Astrocyte of the cerebellum (primary cell): Measurements from ENCODE around the gene AK8.

Source experiments
- DNase-seq: peaks from one replicate; pipeline ENCODE4 v3.0.0-alpha.2; 2011; ENCODE audit warnings: low read depth
- H3K4me3 ChIP-seq: 2 replicates; pipeline ENCODE4 v1.5.1; 2011; ENCODE audit warnings: mild to moderate bottlenecking, low read depth, low read length, moderate library complexity
- CTCF ChIP-seq: IDR thresholded peaks from 2 replicates; pipeline ENCODE4 v1.5.1; 2012; ENCODE audit warnings: low read length, low read depth, moderate library complexity, mild to moderate bottlenecking; ENCODE audit errors: missing control alignments
- in situ Hi-C: cut with HindIII; loops from 2 replicates; pipeline ENCODE4 v1.10.0; 2017; ENCODE audit warnings: low sequenced_read_pairs

Gene AK8

GRCh38 chr9:132811985-132812384 is 66.1 kb downstream of the AK8 start:
- TF ChIP-seq CTCF = no peak
- no peak overlapping the region for H3K4me3 ChIP-seq
- in situ Hi-C loops = no loop called here
- DNase-seq = no peak

- TF ChIP-seq CTCF = no peak
- DNase-seq = no peak
- no peak overlapping the region for H3K4me3 ChIP-seq
- in situ Hi-C loops = no loop called here
These were observed 67.8 kb downstream of the AK8 start for GRCh38 chr9:132810314-132810713.

- in situ Hi-C loops = no loop called here
These were observed 68.3 kb downstream of the AK8 start for GRCh38 chr9:132809677-132810271.

GRCh38 chr9:132808645-132809044 is 69.4 kb downstream of the AK8 start:
- no peak for TF ChIP-seq CTCF
- in situ Hi-C loops = no loop called here
- H3K4me3 ChIP-seq = no peak overlapping the region
- no peak for DNase-seq

More at GRCh38 chr9:132809677-132810271, 68.3 kb downstream of the AK8 start:
- no peak for DNase-seq
- TF ChIP-seq CTCF = no peak
- no peak overlapping the region for H3K4me3 ChIP-seq

- TF ChIP-seq CTCF = no peak
- in situ Hi-C loops = no loop called here
- no peak overlapping the region for H3K4me3 ChIP-seq
- DNase-seq = no peak
These were observed 71.2 kb downstream of the AK8 start for GRCh38 chr9:132806723-132807421.

GRCh38 chr9:132806306-132806705 is 71.8 kb downstream of the AK8 start:
- no peak overlapping the region for H3K4me3 ChIP-seq
- no peak for DNase-seq
- no peak for TF ChIP-seq CTCF
- in situ Hi-C loops = no loop called here
